Measurements from ENCODE around the gene ASTN2. TPM values are rescaled to one million over a fixed set of nuclear protein-coding genes. Genes with fewer than 3 reads are reported as not detected.

Gene ASTN2
- polyA plus RNA-seq, 1 experiment: 12.8 TPM

- no peaks in the 10 kb centered on the region for H3K27me3 ChIP-seq (ENCODE audit: control insufficient read depth, insufficient read depth, low read length)
- TF ChIP-seq CTCF (IDR thresholded peaks at IDR 0.05; ENCODE audit: insufficient read depth, low read depth, low read length): no peak
- CTCF ChIA-PET: interaction anchor here (1.1 kb wide), 1 partner anchor 28 kb away, joined by 3 read pairs; no protein-coding TSS in a partner anchor
- POLR2A ChIA-PET: no interaction called here
- no peaks in the 10 kb centered on the region for H3K36me3 ChIP-seq (ENCODE audit: control insufficient read depth, insufficient read depth, low read length)
- H3K4me3 ChIP-seq (ENCODE audit: low read depth, low read length): no peak overlapping the region
- no peak for DNase-seq (ENCODE audit: low read depth)
Measured at GRCh38 chr9:116689486-116690032, 725.3 kb downstream of the ASTN2 start.

- POLR2A ChIA-PET: no interaction called here
- CTCF ChIA-PET: no interaction called here
- TF ChIP-seq CTCF (IDR thresholded peaks at IDR 0.05; ENCODE audit: insufficient read depth, low read depth, low read length): no peak
- Histone ChIP-seq H3K4me3 (ENCODE audit: low read depth, low read length) (peak overlapping the region; percentile 88; the same call in 1 of the 2 replicates), H3K36me3 (ENCODE audit: control insufficient read depth, insufficient read depth, low read length) (no peaks in the 10 kb centered on the region), H3K27me3 (ENCODE audit: control insufficient read depth, insufficient read depth, low read length) (no peaks in the 10 kb centered on the region)
- no peak for DNase-seq (ENCODE audit: low read depth)
Measured at GRCh38 chr9:116688806-116689485, 725.9 kb downstream of the ASTN2 start.

GRCh38 chr9:116687754-116688135, 727.1 kb downstream of the ASTN2 start:
- no peak for TF ChIP-seq CTCF (IDR thresholded peaks at IDR 0.05; ENCODE audit: insufficient read depth, low read depth, low read length)
- Histone ChIP-seq H3K36me3 (ENCODE audit: control insufficient read depth, insufficient read depth, low read length) (no peaks in the 10 kb centered on the region), H3K4me3 (ENCODE audit: low read depth, low read length) (peak overlapping the region; percentile 88), H3K27me3 (ENCODE audit: control insufficient read depth, insufficient read depth, low read length) (no peaks in the 10 kb centered on the region)
- CTCF ChIA-PET: interaction anchor here (1.4 kb wide), 1 partner anchor 23 kb away, joined by 3 read pairs; no protein-coding TSS in a partner anchor
- POLR2A ChIA-PET: no interaction called here
- no peak for DNase-seq (ENCODE audit: low read depth)

GRCh38 chr9:116687074-116687753, 727.6 kb downstream of the ASTN2 start, which contains the start of gene TRIM32:
TRIM32 (plus strand) TSS chr9:116687305; CDS start chr9:116697743, 10,438 bp downstream.
- no peaks in the 10 kb centered on the region for H3K36me3 ChIP-seq (ENCODE audit: control insufficient read depth, insufficient read depth, low read length)
- no peaks in the 10 kb centered on the region for H3K27me3 ChIP-seq (ENCODE audit: control insufficient read depth, insufficient read depth, low read length)
- peak; percentile 31 for DNase-seq (ENCODE audit: low read depth)
- CTCF ChIA-PET: interaction anchor here (1.4 kb wide), 1 partner anchor 22 kb away, joined by 3 read pairs; no protein-coding TSS in a partner anchor
- H3K4me3 ChIP-seq (ENCODE audit: low read depth, low read length): peak within 1 kb of the TSS; percentile 88
- no peak for TF ChIP-seq CTCF (IDR thresholded peaks at IDR 0.05; ENCODE audit: insufficient read depth, low read depth, low read length)
- POLR2A ChIA-PET: interaction anchor here (0.6 kb wide), 1 partner anchor 41 kb away, joined by 3 read pairs; no protein-coding TSS in a partner anchor

- ChIA-PET POLR2A (interaction anchor here (0.6 kb wide), 1 partner anchor 41 kb away, joined by 3 read pairs; no protein-coding TSS in a partner anchor), CTCF (interaction anchor here (1.4 kb wide), 1 partner anchor 21 kb away, joined by 3 read pairs; no protein-coding TSS in a partner anchor)
- Histone ChIP-seq H3K27me3 (ENCODE audit: control insufficient read depth, insufficient read depth, low read length) (no peaks in the 10 kb centered on the region), H3K36me3 (ENCODE audit: control insufficient read depth, insufficient read depth, low read length) (no peaks in the 10 kb centered on the region), H3K4me3 (ENCODE audit: low read depth, low read length) (peak overlapping the region; percentile 88)
- no peak for DNase-seq (ENCODE audit: low read depth)
- no peak for TF ChIP-seq CTCF (IDR thresholded peaks at IDR 0.05; ENCODE audit: insufficient read depth, low read depth, low read length)
Measured at GRCh38 chr9:116686693-116687073, 728.2 kb downstream of the ASTN2 start.
